Amniotic stem cell (primary cell): ENCODE data around the gene SFXN4.
A peak's percentile ranks its signal among the peaks of the same experiment; 100 is the strongest.
"Not testable (repeated sequence)": the region's sequence is repeated elsewhere in the genome, so short reads cannot be mapped to it uniquely, and the experiment has no call there.

Experiments
- DNase-seq: peaks from one replicate; lab custom pipeline; 2025; lab: John Stamatoyannopoulos, UW

Gene SFXN4

DNA sequence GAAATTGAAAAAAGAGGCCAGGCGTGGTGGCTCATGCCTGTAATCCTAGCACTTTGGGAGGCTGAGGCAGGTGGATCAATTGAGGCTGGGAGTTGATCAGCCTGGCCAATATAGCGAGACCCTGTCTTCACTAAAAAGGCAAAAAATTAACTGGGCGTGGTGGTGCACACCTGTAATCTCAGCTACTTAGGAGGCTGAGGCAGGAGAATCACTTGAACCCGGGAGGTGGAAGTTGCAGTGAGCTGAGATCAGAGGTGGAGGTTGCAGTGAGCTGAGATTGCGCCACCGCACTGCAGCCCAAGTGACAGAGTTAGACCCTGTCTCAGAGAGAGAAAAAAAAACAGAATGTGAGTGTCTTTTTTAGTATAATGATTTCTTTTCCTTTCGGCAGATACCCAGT is 59.6 kb downstream of the SFXN4 start:
- not testable (repeated sequence) for DNase-seq

DNA sequence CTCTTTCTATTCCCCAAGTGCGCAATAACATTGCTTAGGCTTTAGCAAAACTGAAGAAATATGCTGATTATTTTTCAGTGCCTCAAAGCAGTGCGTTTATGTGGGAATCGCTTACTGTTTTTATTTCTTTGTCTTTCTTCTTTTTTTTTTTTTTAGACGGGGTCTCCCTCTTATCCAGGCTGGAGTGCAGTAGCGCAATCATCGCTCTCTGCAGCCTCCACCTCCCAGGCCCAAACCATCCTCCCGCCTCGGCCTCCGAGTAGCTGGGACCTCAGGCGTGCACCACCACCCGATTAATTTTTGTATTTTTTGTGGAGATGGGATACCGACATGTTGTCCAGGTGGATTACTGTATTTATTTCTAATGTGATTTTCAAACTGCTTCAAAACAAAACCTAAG is 60.4 kb downstream of the SFXN4 start:
- DNase-seq = no peak

DNA sequence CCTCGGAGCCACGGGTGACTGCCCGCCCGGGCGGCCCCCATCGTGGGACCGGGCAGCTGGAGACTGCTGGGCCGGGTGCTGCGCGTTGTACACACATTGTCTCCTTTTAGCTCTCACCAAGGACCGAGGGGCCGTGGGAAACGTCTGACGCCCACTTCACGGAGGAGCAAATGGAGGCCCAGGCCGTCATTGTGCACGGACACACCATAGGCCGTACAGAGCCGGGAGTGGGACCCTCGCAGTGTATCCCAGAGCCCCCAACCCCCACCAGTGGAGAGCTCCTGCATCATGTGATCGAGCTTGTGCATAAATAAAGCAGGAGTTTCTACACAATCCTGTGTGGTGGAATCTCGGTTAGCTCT is 60.9 kb downstream of the SFXN4 start:
- no peak for DNase-seq

DNA sequence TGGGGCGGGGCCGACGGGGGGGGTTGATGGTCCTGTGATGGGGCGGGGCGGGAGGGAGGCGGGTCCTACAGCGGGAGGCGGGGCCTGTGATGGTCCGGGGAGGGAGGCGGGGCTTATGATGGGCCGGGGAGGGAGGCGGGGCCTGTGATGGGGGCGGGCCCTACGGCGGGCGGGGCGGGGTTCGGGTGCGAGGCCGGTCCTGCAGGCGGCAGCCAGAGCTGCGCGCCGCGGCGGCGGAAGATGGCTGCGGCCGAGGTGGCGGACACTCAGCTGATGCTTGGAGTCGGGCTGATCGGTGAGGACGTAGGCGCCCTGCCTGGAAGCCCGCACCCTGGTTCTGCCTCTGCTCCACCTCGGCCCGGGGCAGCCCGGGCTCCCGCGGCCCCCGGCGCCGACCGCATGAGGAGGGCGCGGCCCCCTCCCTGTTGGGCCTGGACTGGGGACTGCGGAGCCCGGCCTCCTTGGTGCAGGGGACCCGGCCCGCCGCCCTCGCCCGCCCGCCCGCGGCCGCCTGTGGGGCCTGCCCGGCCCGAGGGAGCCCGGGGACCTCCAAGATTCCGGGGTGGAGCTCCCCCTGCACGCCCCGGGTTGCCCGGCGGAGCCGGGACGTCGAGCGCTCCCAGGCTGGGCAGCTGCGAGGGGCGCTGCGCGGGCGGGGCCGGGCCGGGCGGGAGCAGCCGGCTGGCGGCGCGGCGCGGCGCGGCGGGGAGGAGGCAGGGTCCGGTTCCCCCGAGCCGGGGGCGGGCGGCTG is 61.4 kb downstream of the SFXN4 start, which contains the start of gene DENND10:
Gene DENND10, plus strand, starts transcription at position 211 of the 751 bp plus-strand sequence. Its CDS starts 30 bp downstream, at position 241.
- peak; percentile 57 for DNase-seq

DNA sequence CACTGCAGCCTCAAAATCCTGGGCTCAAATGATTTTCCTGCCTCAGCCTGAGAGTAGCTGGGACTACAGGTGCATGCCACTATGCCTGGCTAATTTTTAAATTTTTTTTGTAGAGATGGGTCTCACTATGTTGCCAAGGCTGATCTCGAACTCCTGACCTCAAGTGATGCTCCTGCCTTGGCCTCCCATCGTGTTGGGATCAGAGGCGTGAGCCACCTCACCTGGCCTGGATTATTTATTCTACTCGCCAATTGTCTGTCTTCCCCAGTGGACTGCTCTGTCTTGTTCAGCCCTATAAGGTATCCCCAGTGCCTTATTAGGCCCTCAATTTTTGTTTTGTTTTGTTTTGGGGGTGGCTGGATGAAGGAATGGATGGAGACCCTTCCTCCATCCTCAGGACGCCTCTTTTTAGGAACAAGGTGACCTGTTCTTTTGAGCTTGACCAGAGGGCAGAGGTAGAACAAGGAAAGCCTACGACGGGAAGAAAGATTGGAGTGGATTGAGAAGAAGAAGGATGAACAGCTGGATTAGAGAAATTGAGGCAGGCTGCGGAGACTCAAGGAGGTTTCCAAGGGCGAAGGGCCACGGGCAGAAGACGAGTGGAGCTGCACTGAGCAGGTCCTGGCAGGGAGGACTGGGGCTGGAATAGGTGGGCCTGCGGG is 62.1 kb downstream of the SFXN4 start:
- DNase-seq = no peak

DNA sequence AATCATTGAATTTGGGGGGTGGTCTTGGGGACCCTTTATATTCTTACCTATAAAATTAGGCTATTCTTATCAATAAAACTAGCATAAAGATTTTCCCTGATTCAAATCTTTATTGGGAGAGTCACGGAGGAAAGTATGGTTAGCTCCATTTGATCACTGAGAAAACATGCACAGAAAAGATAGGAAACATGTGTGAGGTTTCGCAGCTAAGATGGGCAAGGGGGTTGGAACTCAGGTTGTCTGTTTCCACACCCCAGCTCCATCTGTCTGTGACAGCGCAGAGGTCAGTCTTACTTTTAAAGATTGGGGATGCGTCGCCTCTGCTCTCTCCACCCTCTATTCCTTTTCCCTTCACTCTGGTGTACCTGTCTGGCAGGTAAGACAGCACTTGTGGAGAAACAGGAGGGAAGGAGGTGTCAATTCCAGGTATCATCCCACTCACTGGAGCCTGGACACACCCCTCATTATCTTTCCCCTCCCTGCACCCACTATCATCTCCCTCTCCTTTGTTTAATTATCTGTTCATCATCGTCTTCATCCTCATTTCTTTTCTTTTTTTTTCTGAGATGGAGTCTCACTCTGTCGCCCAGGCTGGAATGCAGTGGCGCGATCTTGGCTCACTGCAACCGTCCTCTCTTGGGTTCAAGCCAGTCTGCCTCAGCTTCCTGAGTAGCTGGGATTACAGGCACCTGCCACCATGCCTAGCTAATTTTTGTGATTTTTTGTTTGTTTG is 64.0 kb downstream of the SFXN4 start:
- DNase-seq = no peak

DNA sequence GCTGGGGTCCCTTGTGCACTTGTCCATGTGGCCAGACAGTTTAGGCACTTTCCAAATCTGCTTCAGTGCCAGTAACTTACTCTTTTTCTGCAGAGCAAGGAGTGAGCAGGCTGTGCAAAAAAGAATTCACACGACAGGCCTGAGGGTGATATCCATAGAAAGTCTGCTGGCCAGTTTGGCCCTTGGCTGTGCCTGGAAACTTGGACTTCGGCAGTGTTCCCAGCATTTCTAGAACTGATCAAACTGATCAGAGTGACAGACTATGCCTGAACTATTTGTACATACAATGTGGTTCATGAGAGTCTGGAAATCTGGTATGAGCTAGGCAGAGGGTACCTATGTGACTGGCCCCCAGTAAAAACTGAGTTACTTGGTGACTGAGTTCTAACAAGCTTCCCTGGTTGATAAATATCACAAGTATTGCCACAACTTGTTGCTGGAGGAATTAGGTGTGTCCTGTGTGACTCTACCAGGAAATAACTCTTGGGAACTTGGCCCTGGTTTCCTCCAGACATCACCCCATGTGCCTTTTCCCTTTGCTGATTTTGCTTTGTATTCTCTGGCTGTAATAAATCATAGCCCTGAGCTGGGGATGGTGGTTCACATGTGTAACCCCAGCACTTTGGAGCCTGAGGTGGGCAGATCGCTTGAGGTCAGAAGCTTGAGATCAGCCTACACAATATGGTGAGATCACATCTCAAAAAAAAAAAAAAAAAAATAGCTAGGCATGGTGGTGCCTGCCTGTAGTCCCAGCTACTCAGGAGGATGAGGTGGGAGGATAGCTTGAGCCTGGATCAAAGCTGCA is 64.9 kb downstream of the SFXN4 start:
- DNase-seq = no peak

DNA sequence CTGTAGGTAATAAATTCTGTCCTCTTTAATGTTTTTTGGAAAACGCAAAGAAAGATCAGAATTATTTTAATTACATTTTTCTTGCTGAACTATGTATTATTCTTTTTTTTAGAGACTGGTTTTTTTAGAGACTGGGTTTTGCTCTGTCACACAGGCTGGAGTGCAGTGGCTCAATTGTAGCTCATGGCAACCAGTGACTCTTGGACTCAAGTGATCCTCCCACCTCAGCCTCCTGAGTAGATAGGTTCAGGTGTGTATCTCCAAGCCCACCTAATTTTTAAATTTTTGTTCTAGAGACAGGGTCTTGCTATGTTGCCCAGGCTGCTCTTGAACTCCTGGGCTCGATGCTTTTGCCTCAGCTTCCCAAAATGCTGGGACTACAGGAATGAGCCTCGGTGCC is 66.9 kb downstream of the SFXN4 start:
- DNase-seq = no peak

DNA sequence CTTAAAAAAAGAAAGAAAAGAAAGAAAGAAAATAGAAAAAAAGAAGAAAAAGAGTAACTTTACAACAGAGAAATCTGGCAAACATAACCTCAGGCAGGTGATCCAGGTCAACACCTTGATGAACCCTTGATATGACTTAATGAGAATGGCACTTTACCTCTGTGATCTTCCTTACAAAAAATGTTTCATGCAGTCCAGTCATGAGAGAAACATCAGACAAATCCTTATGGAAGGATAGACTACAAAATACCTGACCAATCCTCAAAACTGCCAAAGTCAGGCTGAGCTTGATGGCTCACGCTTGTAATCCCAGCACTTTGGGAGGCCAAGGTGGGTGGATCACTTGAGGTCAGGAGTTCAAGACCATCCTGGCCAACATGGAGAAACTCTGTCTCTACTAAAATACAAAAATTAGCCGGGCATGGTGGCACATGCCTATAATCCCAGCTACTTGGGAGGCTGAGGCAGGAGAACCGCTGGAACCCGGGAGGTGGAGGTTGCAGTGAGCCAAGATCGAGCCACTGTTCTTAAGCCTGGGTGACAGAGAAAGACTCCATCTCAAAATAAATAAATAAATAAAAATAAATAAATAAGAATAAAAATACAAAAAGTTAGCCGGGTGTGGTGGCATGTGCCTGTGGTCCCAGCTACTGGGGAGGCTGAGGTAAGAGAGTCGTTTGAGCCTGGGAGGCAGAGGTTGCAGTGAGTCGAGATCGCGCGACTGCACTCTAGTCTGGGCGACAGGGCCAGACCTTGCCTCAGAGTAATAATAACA is 68.7 kb downstream of the SFXN4 start:
- DNase-seq = not testable (repeated sequence)

DNA sequence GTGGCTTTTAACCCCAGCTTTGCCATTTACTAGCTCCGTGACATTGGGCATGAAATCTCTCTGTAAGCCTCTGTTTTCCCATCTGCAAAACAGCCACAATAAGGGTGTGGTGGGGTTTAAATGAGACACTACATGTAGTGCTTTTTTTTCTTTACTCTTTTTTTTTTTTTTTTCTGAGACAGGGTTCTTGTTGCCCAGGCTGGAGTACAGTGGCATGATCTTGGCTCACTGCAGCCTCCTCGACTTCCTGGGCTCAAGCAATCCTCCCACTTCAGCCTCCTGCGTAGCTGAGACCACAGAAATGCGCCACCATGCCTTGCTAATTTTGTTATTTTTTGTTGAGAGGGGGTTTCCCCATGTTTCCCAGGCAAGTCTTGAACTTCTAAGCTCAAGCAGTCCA is 69.9 kb downstream of the SFXN4 start:
- DNase-seq = no peak

DNA sequence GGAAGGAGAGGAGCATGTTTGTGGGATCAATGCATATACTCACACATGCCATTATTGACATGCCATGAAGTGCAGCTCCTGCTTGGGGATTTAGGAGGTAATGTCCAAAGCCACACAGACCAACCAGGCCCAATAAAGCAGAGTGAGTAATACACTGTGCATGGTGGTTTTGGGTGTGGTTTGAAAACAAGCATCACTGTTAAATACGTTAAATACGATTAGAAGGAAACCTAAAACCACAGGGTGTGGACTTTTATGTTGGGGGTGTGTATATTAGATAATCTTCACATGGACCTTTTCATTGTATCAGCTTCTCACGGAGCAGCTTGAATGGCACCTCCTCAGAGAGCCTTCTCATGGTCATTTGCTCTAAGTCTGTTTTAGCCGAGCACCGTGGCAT is 74.5 kb downstream of the SFXN4 start:
- no peak for DNase-seq
